GM12891 (cell line): ENCODE data around the gene SPACA7.

ENCODE experiments used
- POLR2A ChIP-seq: IDR thresholded peaks from 2 replicates; pipeline ENCODE4 v1.6.1; 2011; ENCODE audit warnings: low read depth, low read length, control low read depth
- POLR2AphosphoS5 ChIP-seq: IDR thresholded peaks from 2 replicates; pipeline ENCODE4 v1.6.1; 2011; ENCODE audit warnings: low read depth, low read length, control low read depth
- POU2F2 ChIP-seq: IDR thresholded peaks from 2 replicates; pipeline ENCODE4 v1.6.1; 2011; ENCODE audit warnings: low read depth, mild to moderate bottlenecking, control low read depth, low read length, moderate library complexity
- SPI1 ChIP-seq: IDR thresholded peaks from 2 replicates; pipeline ENCODE4 v1.6.1; 2011; ENCODE audit warnings: low read depth, low read length, control low read depth
- TAF1 ChIP-seq: IDR thresholded peaks from 2 replicates; pipeline ENCODE4 v1.6.1; 2011; ENCODE audit warnings: low read depth, low read length, control low read depth

DNA sequence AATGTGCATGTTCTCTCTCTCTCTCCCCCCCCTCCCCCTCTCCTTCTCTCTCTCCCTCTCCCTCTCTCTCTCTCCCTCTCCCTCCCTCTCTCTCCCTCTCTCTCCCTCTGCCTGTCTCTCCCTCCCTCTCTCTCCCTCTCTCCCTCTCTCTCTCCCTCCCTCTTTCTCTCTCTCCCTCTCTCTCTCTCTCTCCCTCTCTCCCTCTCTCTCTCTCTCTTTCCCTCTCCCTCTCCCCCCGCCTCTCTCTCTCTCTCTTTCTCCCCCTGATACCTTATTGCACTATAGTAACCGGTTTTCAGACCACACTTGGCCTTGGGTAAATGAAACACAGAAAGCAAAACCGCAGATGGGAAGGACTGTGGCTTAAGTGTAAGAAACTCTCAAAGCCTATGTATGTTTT lies 34.7 kb upstream of the SPACA7 start:
- TF ChIP-seq POLR2AphosphoS5 (no peak), TAF1 (no peak), POLR2A (no peak), SPI1 (no peak), POU2F2 (no peak)
